ENCODE results near the gene PRELID2.

- TF ChIP-seq, protein P1, sequence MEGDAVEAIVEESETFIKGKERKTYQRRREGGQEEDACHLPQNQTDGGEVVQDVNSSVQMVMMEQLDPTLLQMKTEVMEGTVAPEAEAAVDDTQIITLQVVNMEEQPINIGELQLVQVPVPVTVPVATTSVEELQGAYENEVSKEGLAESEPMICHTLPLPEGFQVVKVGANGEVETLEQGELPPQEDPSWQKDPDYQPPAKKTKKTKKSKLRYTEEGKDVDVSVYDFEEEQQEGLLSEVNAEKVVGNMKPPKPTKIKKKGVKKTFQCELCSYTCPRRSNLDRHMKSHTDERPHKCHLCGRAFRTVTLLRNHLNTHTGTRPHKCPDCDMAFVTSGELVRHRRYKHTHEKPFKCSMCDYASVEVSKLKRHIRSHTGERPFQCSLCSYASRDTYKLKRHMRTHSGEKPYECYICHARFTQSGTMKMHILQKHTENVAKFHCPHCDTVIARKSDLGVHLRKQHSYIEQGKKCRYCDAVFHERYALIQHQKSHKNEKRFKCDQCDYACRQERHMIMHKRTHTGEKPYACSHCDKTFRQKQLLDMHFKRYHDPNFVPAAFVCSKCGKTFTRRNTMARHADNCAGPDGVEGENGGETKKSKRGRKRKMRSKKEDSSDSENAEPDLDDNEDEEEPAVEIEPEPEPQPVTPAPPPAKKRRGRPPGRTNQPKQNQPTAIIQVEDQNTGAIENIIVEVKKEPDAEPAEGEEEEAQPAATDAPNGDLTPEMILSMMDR (conservative IDR thresholded peaks at IDR 0.05) = peak; percentile 50
- no peak for TF ChIP-seq ZFX (IDR thresholded peaks at IDR 0.05)
Observed at GRCh38 chr5:145718956-145719355, 116.2 kb downstream of the PRELID2 start.
